ENCODE results near the gene NTRK3.

Gene NTRK3

DNA sequence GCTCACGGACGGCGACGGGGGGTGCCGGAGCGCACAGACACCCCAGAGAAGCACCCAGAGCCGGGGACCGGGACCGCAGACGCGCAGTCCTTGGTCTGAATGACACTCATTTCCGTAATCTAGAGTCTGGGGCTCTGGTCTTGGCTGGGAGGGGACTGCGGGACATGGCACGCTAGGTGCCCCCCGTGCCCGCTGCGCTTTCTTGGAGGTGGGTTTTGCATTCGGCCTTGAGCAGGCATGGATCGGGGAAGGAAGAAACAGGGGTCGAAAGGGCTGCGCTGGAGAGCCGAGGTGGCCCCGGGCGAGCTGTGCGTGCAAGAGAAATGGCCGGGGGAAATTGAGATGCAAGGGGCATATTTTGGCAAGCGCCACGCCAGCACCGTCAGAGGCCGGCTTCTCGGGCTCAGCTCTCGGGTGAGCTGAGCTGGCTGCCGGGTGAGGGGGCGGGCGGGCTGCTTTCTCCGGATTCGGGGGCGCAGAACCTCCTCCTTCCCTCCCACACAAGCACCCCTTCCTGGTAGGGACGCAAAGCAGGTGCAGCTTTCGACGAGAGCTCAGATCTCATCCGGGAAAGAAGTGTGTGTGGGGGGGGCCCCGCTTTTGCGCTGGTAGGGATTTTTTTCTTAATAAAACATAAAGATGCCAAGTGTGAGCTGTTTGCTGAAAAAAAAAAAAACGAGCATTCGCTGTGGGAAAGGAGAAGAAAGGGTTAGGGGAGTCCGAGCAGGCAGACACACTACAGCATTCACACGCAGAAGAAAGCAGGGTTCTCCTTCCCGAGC, 963 bp upstream of the NTRK3 start:
- DNase-seq, result no peak

DNA sequence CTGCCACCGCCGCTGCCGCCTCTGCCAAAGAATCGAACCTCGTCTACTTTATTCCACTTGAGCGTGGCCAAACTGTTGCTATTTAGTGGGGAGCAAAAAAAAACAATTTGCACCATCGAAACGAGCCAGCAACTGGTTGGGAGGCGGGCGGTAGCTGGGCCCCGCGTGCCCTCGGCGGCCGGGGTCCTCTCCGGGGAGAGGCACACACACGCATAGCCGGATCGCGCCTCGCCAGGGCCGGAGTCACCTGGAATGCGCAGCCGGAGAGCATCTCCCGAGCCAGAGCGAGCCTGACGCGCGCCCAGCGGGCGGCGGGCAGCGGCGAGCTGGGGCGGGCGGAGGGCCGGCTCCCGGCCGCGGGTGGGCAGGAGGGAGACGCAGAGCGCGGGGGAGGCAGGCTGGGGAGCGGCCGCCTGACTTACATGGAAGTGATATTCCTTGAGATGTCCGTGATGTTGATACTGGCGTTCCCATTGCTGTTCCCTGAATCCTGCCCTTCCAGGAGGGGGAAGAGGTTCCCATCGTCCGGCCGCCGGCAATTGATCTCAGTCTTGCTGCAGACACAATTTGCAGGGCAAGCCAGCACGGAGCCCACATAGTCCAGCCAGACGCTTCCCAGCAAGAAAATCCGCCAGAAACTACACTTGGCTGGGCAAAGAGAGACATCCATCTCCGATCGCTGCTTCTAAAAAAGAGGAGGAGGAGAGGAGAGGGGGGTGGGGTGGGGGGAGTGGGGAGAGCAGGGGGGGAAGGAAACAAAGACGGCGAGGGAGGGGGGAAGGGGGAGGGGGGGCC, 858 bp downstream of the NTRK3 start:
- DNase-seq, result no peak

DNA sequence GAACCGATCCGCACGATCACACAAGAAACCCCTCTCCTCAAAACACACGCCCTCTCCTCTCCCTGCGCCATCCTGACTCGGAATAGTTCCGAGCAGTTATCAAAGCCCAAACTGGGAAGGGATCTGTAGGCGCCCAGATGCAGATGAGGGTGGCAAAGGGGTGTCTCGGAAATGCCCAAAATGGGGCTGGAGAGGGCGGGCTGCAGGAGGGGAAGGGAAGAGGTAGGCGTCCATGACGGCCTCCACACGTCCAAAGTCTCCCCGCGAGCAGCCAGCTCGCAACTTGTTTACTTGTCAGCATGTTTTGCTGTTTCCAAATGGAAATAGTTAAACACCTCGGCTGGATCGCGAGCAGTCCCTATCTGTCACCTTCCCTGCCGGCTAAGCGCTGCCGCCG, 1.5 kb downstream of the NTRK3 start:
- no peak for DNase-seq

GRCh38 chr15:88252441-88252840, 4.1 kb downstream of the NTRK3 start:
- DNase-seq, result no peak

DNA sequence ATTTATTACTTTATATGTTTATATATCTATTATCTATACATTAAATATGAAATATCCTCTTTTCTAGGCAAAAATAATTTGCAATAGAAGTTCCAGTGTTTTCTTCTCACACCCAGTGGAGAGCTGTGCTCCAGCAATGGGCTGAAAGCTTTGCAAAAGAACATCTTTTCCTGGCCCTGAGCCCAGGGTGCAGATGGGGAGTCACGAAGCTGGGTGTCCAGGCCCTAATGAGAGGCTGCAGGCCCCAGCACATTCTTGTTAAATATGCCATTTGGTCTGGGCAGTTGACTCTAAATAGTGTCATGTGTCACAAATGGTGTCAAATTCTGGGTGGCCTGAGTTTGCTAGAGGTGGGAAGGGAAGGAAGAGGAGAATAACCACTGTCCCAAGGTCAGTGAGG, 5.7 kb downstream of the NTRK3 start:
- DNase-seq, result no peak

DNA sequence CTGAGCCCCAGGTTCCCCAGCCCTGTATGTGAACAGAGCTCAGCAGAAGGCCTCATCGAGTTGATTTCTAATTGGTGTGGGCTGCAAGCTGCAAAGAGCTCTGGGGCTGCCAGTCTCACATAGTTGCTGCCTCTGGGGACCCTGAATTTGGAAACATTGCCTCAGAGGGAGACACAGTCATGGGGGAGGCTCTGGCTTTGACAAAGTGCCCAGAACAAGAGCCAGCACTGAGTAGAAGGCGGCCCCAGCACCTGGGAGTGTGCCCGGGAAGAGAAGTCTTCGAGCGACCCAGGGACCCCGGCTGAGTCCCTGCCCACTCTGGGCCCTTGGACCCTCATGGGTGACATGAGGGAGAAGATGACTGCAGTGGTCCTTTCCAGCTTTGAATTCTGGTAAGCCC, 7.3 kb downstream of the NTRK3 start:
- DNase-seq, result no peak

GRCh38 chr15:88247914-88248313, 8.6 kb downstream of the NTRK3 start:
- DNase-seq, result no peak

DNA sequence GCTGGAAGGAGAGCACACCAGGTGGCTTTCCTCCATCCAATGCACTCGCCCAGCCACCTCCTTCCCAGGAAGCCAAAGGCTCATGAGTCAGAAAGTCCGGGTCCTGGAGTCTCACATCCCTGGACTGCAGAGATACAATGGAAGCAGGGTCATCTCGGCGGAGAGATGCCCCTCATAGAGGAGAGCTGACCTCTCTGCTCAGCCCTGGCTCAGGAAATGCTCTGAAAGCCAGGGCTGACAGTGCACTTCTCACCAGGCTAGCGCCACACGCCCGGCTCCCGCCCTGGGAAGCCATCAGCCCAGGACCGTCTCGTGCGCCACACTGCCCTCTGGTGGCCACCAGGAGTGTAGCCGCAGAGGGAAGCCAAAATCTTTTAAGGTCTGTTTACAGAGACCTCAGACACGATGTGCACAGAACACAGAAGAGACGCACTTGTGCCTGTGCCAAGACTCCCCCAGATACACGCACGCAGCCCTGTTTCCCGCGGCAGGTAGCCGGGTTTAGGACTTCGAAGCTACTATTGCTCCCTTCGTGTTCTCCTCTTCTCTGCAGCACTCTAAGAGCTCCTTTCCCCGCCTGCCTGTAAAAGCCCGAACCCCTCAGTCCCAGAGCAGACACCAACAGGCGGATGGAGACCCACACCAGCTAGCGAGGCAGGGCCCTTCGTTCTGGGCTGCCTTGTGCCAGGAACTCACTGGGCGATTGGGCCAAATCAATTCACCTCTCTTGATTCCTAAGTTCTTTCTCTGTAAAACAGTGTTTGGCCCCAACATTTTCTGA, 9.7 kb downstream of the NTRK3 start:
- no peak for DNase-seq

DNA sequence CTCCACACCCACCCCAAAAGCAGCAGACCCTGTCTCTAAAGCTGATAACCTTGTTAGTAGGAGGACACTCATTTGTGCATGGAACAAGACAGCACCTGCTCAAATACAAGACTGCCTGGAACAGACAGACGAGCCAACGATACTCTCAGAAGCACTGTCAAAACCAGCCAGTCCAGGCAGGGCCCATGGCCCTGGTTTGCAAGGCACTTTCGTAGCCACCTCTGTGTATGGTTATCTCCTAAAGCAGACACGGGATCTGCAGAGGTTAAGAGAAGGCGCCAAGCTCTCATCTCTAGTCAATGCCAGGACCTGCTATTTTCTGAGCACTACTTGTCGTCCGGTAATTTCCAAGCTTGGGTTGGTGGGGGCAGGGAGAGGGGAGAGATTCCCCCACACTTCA, 10.5 kb downstream of the NTRK3 start:
- DNase-seq, result no peak

GRCh38 chr15:88243895-88244787, 12.4 kb downstream of the NTRK3 start:
- DNase-seq, result no peak

DNA sequence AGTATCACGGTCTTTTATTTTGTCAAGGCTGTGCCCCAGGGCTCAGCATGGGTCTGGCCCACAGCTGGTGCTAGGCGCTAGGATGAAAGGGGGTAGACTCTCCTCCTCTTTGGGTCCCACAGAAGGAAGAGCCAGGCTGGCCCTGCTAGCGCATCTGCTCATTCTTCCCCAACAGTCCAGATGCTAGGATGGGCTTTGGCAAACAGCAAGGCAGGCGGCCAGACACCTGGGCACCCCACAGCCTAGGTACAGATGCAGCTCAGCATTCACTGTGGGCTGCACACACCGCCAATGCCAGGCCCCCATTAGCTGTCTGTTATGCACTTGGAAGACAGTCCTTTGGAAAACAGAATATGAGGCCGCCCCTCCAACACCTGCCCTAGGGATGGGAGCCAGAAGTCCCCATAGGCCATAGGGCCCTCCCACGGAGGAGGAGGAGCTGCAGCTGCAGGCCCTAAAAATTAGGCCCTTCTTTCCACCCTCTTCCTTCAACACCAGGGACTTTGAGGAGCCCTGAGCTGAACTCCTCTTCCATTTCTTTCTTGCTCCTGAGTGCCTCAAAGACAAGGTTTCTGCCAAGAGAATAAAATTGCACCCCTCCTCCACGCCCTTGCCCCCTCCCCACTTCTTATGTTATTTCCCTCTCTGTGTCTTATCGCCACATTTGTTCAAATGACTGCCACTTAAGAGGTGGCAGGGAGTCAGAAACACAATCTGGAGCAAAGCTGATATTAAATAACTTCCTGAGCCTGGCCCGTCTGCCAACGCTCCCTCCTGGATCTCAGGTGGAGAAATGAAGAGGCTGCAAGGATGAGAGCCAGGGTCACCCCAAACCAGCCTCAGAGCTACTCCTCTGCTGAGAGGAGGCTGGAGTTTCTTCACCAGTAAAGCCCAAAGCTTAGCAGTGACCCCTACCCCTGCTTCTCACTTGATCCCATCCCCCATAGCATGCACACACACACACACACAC, 13.7 kb downstream of the NTRK3 start:
- DNase-seq, result no peak

GRCh38 chr15:88241461-88241860, 15.1 kb downstream of the NTRK3 start:
- no peak for DNase-seq

DNA sequence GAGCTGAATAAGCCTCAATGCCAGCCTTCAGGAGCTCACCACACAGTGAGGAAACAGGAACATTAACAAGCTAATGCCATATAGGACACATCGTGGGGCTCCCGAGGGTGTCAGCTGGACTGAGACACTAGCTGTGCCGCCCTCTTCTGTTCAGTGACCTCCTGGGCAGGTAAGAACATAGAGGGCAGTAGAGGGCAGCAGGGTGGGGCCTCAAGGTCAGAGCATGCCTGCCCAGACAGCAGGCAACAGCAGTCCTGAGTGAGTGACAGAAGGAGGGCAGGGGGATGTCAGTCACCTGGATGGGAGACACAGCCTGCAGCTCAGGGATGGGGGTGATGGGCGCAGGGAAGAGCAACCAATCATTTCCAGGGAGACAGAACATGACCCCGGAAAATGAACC, 15.5 kb downstream of the NTRK3 start:
- no peak for DNase-seq

DNA sequence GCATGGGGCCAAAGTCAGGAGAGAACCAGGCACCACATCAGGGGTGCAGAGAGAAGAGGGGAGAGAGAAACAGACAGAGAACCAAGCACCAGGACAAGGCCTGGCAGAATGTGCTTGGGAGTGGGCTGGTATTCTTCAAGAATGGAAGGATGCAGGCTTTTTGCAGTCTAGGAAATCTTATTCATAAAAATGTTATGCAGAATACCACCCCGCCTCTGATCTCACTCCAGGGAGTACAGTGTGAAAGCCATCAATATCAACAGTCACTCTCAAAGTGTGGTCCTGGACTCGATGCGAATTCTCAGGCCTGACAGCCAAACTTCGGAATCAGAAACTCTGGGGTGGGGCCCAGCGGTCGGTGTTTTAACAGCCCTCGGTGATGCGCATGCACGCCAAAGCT, 16.9 kb downstream of the NTRK3 start:
- DNase-seq, result no peak

DNA sequence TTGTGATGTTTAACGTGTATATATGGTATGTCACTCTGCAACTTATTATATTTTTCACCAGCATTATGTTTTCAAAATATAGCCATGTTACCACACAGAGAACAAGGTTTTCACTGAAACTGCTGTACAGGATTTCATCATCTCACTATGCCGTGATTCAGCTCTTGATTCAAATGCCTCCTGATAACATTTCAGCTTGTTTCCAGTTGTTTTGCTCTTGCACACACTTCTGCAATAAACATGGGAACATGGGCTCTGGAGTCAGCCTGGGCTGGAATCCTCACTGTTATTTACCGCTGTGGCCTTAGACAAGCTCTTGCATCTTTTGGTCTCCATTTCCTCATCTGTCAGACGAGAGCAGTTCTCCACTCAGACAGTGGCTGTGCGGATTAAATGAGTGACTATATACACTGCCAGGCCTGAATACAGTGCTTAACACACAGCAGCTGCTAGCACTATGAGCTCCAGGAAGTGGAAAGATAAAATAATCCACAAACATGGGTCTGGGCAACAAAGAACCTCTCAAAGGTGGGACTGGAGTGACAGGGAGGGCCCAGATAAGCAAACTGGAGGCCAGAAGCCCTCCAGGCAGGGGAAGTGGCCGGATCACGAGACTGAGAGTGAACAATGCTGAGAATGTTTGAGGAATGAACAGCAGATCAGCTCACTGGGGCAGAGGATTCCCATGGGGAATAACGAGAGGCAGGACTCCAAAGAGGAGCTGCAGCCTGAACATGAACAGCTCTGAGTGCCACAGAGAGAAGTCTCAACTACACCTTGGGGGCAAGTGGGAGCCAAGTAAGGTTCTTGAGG, 17.7 kb downstream of the NTRK3 start:
- no peak for DNase-seq

- DNase-seq, result no peak
Measured at GRCh38 chr15:88234711-88235110, 21.8 kb downstream of the NTRK3 start.

DNA sequence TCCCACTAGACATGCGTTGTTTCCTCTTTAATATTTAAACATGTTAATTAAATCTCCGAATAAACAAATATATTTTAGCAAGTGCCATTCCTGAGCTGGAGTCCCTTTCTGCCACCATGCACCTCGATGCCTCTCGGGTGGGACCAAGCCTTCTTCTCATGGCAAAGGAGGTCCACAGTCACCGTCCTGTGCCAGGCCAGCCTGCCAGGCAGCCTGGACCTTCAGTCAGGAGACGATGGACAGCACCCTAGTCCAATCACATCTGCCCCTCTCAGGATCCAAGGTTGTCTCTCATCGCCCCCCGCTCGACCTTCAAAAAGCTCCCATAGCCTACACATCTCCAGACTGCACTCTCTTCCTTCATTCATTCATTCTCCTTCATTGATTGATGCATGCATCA, 22.6 kb downstream of the NTRK3 start:
- no peak for DNase-seq

DNA sequence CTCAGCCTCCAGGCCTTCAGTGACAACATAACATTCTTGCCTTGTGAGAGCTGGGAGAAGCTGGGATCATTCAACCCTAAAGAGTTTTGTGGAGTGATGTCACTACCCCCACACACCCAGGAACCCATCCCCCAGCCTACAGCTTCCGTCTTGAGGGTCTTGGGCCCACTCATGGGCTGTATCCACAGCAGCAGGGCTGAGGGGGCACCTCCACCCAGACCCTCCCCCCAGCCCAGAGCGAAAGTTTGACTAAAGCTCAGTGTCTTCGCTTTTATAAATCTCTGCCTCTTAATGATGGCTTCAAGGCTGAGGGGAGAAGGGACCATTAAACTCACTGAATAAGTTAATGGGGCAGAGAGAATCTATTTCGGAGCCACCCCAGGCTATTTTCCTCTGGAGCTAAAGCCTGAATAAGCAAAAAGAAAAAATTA, 23.8 kb downstream of the NTRK3 start:
- DNase-seq, result no peak

DNA sequence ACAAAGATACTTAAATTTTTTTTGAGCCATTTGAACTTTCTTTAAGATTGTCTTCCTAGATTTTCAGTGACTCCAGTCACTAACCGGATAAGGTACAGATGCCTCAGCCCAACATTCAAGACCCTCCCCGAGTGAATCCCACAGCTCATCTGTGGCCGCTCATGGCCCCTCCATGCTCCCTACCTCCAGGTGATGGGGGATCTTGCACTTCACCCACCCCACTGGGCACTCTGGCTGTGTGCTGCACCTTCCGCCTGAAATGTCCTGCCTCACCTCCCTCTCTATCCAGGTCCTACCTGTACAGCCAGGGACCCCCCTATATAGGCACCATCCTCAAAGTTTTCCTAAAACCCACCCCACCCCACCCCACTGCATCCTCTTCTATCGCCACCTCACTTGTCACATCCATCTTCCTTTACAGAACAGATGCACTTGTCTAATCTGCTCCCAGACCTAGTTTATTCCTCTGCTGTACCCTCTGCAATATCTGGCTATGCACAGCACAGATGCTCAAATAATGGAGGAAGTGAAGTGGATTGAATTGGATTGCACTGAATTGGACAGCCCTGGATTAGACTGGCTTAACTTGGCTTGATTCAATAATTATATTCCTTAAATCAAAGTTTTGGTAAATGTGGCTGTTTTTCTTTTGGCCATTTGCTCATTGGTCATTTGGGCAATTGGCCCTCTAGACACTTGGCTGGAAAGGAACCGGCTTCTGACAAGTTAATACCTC, 24.5 kb downstream of the NTRK3 start:
- no peak for DNase-seq

- no peak for DNase-seq
Measured at GRCh38 chr15:88230823-88231222, 25.7 kb downstream of the NTRK3 start.
